Thyroid gland (tissue), 4 donors: Measurements from ENCODE around the gene UBR7. TPM values are rescaled to one million over a fixed set of nuclear protein-coding genes. Genes with fewer than 3 reads are reported as not detected.

ENCODE experiments used
- DNase-seq, 2 donors: peaks; one replicate each; pipeline ENCODE4 v3.0.0-alpha.2; 2019
- H3K27ac ChIP-seq, 3 donors: fragments of 200-600 bp; sonication (generic); 1 replicate in 2 of 3; 2 replicates in 1 of 3; pipeline ENCODE4 v1.5.1; 2016 to 2019; ENCODE audit warnings: mild to moderate bottlenecking in 1 of 3, moderate library complexity in 1 of 3
- H3K27me3 ChIP-seq: fragments of 200-600 bp; sonication (generic); one replicate; pipeline ENCODE4 v1.5.1; 2019
- H3K36me3 ChIP-seq, 2 donors: fragments of 200-600 bp; sonication (generic); one replicate each; pipeline ENCODE4 v1.5.1; 2016 to 2019
- H3K4me1 ChIP-seq, 2 donors: fragments of 200-600 bp; sonication (generic); one replicate each; pipeline ENCODE4 v1.5.1; 2017 to 2019
- H3K4me3 ChIP-seq, 3 donors: fragments of 200-600 bp; sonication (generic); replicated peaks in 1 of 3; 1 replicate in 2 of 3; 2 replicates in 1 of 3; pipeline ENCODE4 v1.5.1; 2016; ENCODE audit warnings: mild to moderate bottlenecking in 1 of 3
- H3K9me3 ChIP-seq: fragments of 200-600 bp; sonication (generic); one replicate; pipeline ENCODE4 v1.5.1; 2017
- POLR2A ChIP-seq, 2 donors: fragments of 450-650 bp; IDR thresholded peaks; one replicate each; pipeline ENCODE4 v1.6.1; 2017; ENCODE audit warnings: antibody characterized with exemption in 2 of 2, mild to moderate bottlenecking in 2 of 2, moderate library complexity in 1 of 2
- WGBS, 2 donors: methylation state at CpG; one replicate each; pipeline ENCODE4 v1.1.5; 2017; 5-methylcytosine and 5-hydroxymethylcytosine counted together
- intact Hi-C: fragments of 100-400 bp; cut with DNase I; formaldehyde crosslinking; loops from one replicate; pipeline ENCODE4 v1.15.1; 2023
- total RNA-seq, 4 donors: library from RNA; depleted of rRNA; stranded (reverse); fragments of >200 nt; gene quantifications; one replicate each; pipeline ENCODE4 v1.2.3, GENCODE V29; 2016
- TF ChIP-seq, protein P1 (sequence below), 6 experiments: fragments of 200-600 bp in 3 of 6; fragments of 450-650 bp in 3 of 6; sonication (generic) in 3 of 6; IDR thresholded peaks; one replicate each; pipeline ENCODE4 v1.5.1; 2016 to 2019; ENCODE audit warnings: antibody characterized with exemption in 6 of 6, mild to moderate bottlenecking in 2 of 6, inconsistent platforms in 1 of 6, moderate library complexity in 1 of 6

Gene UBR7
- total RNA-seq, 4 donors from 2014 or later = 29.0 to 52.0 (median 36.9) TPM

DNA sequence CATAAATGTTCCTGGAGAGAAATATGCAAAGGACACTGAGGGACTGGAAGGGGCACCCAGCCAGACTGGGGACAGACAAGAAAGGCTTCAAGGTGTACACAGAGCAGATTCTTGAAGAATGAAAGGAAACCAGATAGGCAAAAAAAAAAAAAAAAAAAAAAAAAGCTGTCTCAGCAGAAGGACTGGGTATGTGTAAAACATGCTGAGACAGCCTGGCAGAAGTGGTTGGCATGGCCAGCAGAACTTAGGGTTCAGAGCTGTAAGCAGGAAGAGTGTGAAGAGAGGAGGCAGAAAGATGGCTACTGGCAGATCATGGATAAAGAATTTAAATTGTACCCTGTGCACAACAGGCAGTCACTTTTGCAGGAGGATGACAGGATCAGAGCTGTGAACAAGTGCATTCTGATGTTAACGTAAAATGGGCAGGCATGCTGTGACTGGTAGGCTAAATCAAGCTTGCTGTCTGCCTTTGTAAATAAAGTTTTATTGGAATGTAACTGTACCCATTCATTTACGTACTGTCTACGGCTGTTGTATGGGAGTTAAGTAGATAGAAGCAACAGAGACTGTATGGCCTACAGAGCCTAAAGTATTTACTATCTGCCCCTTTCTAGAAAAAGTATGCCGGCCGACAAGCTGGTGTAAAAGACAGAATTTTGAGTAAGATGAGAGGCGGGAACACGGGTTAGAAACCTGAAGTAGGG is 42.2 kb downstream of the UBR7 start:
- Histone ChIP-seq H3K9me3 (no peaks in the 10 kb centered on the region), H3K27ac (no peak overlapping the region), H3K4me3 (no peak overlapping the region), H3K4me1 (no peaks in the 10 kb centered on the region), H3K27me3 (no peaks in the 10 kb centered on the region), H3K36me3 (peaks cover 21 to 41% of the 10 kb centered on the region in 2 donors)
- TF ChIP-seq, protein P1, sequence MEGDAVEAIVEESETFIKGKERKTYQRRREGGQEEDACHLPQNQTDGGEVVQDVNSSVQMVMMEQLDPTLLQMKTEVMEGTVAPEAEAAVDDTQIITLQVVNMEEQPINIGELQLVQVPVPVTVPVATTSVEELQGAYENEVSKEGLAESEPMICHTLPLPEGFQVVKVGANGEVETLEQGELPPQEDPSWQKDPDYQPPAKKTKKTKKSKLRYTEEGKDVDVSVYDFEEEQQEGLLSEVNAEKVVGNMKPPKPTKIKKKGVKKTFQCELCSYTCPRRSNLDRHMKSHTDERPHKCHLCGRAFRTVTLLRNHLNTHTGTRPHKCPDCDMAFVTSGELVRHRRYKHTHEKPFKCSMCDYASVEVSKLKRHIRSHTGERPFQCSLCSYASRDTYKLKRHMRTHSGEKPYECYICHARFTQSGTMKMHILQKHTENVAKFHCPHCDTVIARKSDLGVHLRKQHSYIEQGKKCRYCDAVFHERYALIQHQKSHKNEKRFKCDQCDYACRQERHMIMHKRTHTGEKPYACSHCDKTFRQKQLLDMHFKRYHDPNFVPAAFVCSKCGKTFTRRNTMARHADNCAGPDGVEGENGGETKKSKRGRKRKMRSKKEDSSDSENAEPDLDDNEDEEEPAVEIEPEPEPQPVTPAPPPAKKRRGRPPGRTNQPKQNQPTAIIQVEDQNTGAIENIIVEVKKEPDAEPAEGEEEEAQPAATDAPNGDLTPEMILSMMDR (IDR thresholded peaks at IDR 0.05) = no peak
- TF ChIP-seq POLR2A (IDR thresholded peaks at IDR 0.05) = no peak
- no peak for DNase-seq
- intact Hi-C loops = no loop called here
- 95 to 97% methylated on average over 7 of the region's 7 CpGs for WGBS, 2 donors

DNA sequence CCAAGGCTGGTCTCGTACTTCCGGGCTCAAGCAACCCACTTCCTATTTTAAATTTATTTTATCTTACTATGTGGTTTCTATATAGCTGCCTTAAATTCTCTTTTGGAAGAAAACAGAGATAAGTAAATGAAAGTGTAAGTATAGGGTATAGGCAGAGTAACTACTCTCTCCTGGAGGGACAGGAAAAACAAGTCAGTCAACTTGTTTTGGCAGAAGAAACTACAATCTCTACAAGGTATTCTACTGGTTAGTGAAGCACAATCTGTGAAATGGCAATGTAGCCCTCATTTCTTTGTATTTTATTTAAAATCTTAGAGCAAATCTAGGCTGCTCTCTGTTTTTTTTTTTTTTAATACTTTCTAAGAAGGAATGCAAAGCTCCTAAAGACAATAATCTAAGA is 55.4 kb downstream of the UBR7 start:
- no peak overlapping the region for H3K27ac ChIP-seq
- no peak for TF ChIP-seq POLR2A (IDR thresholded peaks at IDR 0.05)
- TF ChIP-seq, protein P1 (IDR thresholded peaks at IDR 0.05) = no peak
- intact Hi-C loops = no loop called here
- no peaks in the 10 kb centered on the region for H3K27me3 ChIP-seq
- no peaks in the 10 kb centered on the region for H3K4me1 ChIP-seq
- no peak for DNase-seq
- H3K4me3 ChIP-seq = no peak overlapping the region
- H3K36me3 ChIP-seq = peaks cover 0 to 4% of the 10 kb centered on the region in 2 donors
- WGBS, 2 donors = 96 to 97% methylated on average over 2 of the region's 2 CpGs
- H3K9me3 ChIP-seq = no peaks in the 10 kb centered on the region

DNA sequence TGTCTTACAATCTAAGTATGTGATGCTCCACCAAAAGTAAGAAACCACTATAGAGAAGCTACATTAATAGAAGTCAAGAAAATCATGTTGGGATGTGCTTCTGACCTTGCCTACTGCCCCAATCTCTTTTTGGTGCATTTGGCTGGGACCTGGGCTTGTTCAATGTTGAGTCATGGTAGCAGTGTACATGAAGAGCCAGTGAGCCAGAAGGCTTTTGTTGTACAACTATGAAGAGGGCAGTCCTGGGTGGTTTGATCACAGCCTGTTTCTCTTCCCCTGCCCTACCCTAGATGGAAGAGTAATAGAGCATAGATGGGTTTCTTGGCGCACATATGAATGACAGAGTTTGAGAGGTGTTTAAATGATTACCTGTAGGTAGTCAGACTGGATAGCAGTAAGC is 56.4 kb downstream of the UBR7 start:
- H3K36me3 ChIP-seq = peaks cover 0 to 4% of the 10 kb centered on the region in 2 donors
- intact Hi-C loops = no loop called here

DNA sequence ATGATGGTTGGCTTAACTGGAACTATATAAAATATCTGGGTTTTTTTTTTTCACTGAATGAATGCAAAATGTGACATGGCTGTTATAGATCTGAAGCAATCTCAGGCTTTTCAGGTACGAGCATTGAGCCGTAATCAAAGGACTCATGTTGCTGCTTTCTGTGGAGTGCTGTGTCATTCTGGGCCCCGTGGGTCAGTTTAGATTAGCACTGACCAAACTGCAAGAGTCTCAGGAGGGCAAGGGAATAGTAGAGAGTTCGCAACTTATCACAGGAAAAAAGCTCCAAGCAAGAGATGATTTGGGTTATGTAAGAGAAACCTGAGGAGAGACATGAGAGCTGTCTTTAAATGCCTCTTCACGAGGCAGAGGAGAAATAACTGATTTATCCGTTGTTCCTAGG is 59.1 kb downstream of the UBR7 start:
- Histone ChIP-seq H3K27me3 (no peaks in the 10 kb centered on the region), H3K27ac (no peak overlapping the region), H3K4me1 (no peaks in the 10 kb centered on the region), H3K4me3 (no peak overlapping the region), H3K9me3 (no peaks in the 10 kb centered on the region), H3K36me3 (peaks cover 0 to 4% of the 10 kb centered on the region in 2 donors)
- intact Hi-C loops = no loop called here
- no peak for DNase-seq
- TF ChIP-seq POLR2A (IDR thresholded peaks at IDR 0.05) = no peak
- TF ChIP-seq, protein P1 (IDR thresholded peaks at IDR 0.05) = no peak
- WGBS, 2 donors = 73 to 84% methylated on average over 6 of the region's 6 CpGs

More for the DNA sequence above, 56.4 kb downstream of the UBR7 start:
- WGBS, 2 donors = 96 to 100% methylated on average over 1 of the region's 1 CpG
- Histone ChIP-seq H3K4me1 (no peaks in the 10 kb centered on the region), H3K27ac (no peak overlapping the region), H3K4me3 (no peak overlapping the region), H3K9me3 (no peaks in the 10 kb centered on the region), H3K27me3 (no peaks in the 10 kb centered on the region)
- DNase-seq = no peak
- TF ChIP-seq, protein P1 (IDR thresholded peaks at IDR 0.05) = no peak
- no peak for TF ChIP-seq POLR2A (IDR thresholded peaks at IDR 0.05)

DNA sequence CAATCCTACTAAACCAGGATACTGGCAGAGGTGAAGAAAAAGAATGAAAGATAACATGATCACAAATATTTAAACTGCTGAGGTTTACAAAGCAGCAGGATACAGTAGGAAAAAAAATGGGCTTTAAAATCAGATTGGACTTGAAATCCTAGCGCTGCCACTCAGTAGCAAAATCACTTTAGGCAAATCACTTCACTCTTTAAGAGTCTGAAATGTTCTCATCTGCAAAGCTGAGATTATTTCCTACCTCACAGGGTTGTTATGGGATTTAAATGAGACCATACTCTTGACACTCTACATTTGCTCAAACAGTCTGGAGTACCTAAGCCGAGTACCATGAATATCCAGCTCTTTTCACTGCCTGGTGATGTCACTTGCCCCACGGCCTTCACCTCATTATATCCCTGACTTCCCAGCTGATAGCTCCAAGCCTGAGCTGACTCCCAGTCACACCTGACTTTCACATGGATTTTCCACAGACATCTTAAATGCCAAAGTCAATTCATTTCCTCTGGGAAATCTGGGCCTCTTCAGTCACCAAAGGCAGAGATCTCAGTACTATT is 60.2 kb downstream of the UBR7 start:
- Histone ChIP-seq H3K9me3 (no peaks in the 10 kb centered on the region), H3K4me1 (no peaks in the 10 kb centered on the region), H3K36me3 (peaks cover 0 to 4% of the 10 kb centered on the region in 2 donors), H3K27me3 (no peaks in the 10 kb centered on the region), H3K4me3 (no peak overlapping the region), H3K27ac (no peak overlapping the region)
- TF ChIP-seq, protein P1 (IDR thresholded peaks at IDR 0.05) = no peak
- intact Hi-C loops = no loop called here
- 71 to 86% methylated on average over 3 of the region's 3 CpGs for WGBS, 2 donors
- DNase-seq = no peak
